HG02678 (cell line): ENCODE measurements around the gene PFKFB3.
A peak's percentile ranks its signal among the peaks of the same experiment; 100 is the strongest.
"Not testable (repeated sequence)": the region's sequence is repeated elsewhere in the genome, so short reads cannot be mapped to it uniquely, and the experiment has no call there.

Experiments used
- ATAC-seq: cut with Tn5 transposase; IDR thresholded peaks from one replicate; pipeline ENCODE4 v1.9.1; 2021; ENCODE audit warnings: mild to moderate bottlenecking, moderate library complexity; ENCODE audit not compliant: unreplicated experiment

Gene PFKFB3

GRCh38 chr10:6202684-6203330 is at the start of gene PFKFB3:
Gene PFKFB3 (plus strand): TSS chr10:6202932. CDS start chr10:6203261, 329 bp downstream.
- peak; percentile 73 for ATAC-seq

GRCh38 chr10:6153845-6154244 is 48.9 kb upstream of the PFKFB3 start:
- ATAC-seq: no peak

- ATAC-seq: no peak
Measured at GRCh38 chr10:6154566-6154965, 48.2 kb upstream of the PFKFB3 start.

- no peak for ATAC-seq
Measured at GRCh38 chr10:6158276-6158675, 44.5 kb upstream of the PFKFB3 start.

GRCh38 chr10:6161921-6162320 is 40.8 kb upstream of the PFKFB3 start:
- no peak for ATAC-seq

- ATAC-seq: no peak
Measured at GRCh38 chr10:6162589-6163356, 40.0 kb upstream of the PFKFB3 start.

- ATAC-seq: peak; percentile 95
Measured at GRCh38 chr10:6163364-6164270, 39.1 kb upstream of the PFKFB3 start.

- ATAC-seq: no peak
Measured at GRCh38 chr10:6164271-6165095, 38.2 kb upstream of the PFKFB3 start.

- ATAC-seq: no peak
Measured at GRCh38 chr10:6165221-6165725, 37.5 kb upstream of the PFKFB3 start.

- ATAC-seq: not testable (repeated sequence)
Measured at GRCh38 chr10:6165933-6166332, 36.8 kb upstream of the PFKFB3 start.

GRCh38 chr10:6167456-6167855 is 35.3 kb upstream of the PFKFB3 start:
- no peak for ATAC-seq

GRCh38 chr10:6168084-6168483 is 34.6 kb upstream of the PFKFB3 start:
- ATAC-seq: no peak

- ATAC-seq: no peak
Measured at GRCh38 chr10:6170638-6171037, 32.1 kb upstream of the PFKFB3 start.

- no peak for ATAC-seq
Measured at GRCh38 chr10:6171881-6172695, 30.6 kb upstream of the PFKFB3 start.

- ATAC-seq: no peak
Measured at GRCh38 chr10:6173203-6173602, 29.5 kb upstream of the PFKFB3 start.

GRCh38 chr10:6174201-6174874 is 28.4 kb upstream of the PFKFB3 start:
- ATAC-seq: no peak

GRCh38 chr10:6175329-6176055 is 27.2 kb upstream of the PFKFB3 start:
- ATAC-seq: no peak

- ATAC-seq: no peak
Measured at GRCh38 chr10:6176691-6177231, 26.0 kb upstream of the PFKFB3 start.
